GM12878 (cell line): ENCODE data around the gene NSA2.

Experiments used
- BACH1 ChIP-seq: fragments of 450-650 bp; IDR thresholded peaks from 2 replicates; pipeline ENCODE4 v1.6.1; 2017; ENCODE audit warnings: mild to moderate bottlenecking, borderline replicate concordance
- CHD2 ChIP-seq: IDR thresholded peaks from 2 replicates; pipeline ENCODE4 v1.6.1; 2011; ENCODE audit warnings: low read depth, low read length, improper control_type of control experiment, borderline replicate concordance
- JUNB ChIP-seq: IDR thresholded peaks from 2 replicates; pipeline ENCODE4 v1.6.1; 2016; ENCODE audit warnings: antibody characterized with exemption, mild to moderate bottlenecking
- POLR2A ChIP-seq: IDR thresholded peaks from 2 replicates; pipeline ENCODE4 v1.6.1; 2011; ENCODE audit warnings: low read depth, mild to moderate bottlenecking, low read length
- POLR2AphosphoS5 ChIP-seq: IDR thresholded peaks from 2 replicates; pipeline ENCODE4 v1.6.1; 2011; ENCODE audit warnings: mild to moderate bottlenecking, low read length, inconsistent platforms
- RAD21 ChIP-seq: IDR thresholded peaks from 2 replicates; pipeline ENCODE4 v1.6.1; 2011; ENCODE audit warnings: mild to moderate bottlenecking, low read depth, low read length, moderate library complexity; ENCODE audit not compliant: insufficient read depth
- SP1 ChIP-seq: IDR thresholded peaks from one replicate; pipeline ENCODE4 v1.6.1; 2011; ENCODE audit warnings: low read depth, low read length
- SREBF2 ChIP-seq: IDR thresholded peaks from 2 replicates; pipeline ENCODE4 v1.6.1; 2012; ENCODE audit warnings: mild to moderate bottlenecking, low read length
- TCF7 ChIP-seq: IDR thresholded peaks from 2 replicates; pipeline ENCODE4 v1.6.1; 2014; ENCODE audit warnings: antibody characterized with exemption, borderline replicate concordance
- TF ChIP-seq, protein P1 (sequence below), 3 experiments: IDR thresholded peaks in 2 of 3; conservative IDR thresholded peaks in 1 of 3; 2 replicates each; pipeline ENCODE4 v1.5.1; 2011; ENCODE audit warnings: low read depth in 3 of 3, low read length in 3 of 3, mild to moderate bottlenecking in 3 of 3, control low read depth in 2 of 3, moderate library complexity in 2 of 3, inconsistent platforms in 1 of 3, mixed read lengths in 1 of 3; ENCODE audit not compliant: control insufficient read depth in 2 of 3, insufficient read depth in 1 of 3; ENCODE audit errors: extremely low read depth in 1 of 3
- TF ChIP-seq, protein P2 (sequence below): IDR thresholded peaks from 2 replicates; pipeline ENCODE4 v1.6.1; 2012; ENCODE audit warnings: low read depth, low read length, improper control_type of control experiment

- TF ChIP-seq JUNB (no peak), RAD21 (no peak), POLR2AphosphoS5 (no peak), POLR2A (no peak), CHD2 (no peak), BACH1 (no peak), SP1 (no peak), TCF7 (no peak), SREBF2 (no peak)
- TF ChIP-seq, protein P1, sequence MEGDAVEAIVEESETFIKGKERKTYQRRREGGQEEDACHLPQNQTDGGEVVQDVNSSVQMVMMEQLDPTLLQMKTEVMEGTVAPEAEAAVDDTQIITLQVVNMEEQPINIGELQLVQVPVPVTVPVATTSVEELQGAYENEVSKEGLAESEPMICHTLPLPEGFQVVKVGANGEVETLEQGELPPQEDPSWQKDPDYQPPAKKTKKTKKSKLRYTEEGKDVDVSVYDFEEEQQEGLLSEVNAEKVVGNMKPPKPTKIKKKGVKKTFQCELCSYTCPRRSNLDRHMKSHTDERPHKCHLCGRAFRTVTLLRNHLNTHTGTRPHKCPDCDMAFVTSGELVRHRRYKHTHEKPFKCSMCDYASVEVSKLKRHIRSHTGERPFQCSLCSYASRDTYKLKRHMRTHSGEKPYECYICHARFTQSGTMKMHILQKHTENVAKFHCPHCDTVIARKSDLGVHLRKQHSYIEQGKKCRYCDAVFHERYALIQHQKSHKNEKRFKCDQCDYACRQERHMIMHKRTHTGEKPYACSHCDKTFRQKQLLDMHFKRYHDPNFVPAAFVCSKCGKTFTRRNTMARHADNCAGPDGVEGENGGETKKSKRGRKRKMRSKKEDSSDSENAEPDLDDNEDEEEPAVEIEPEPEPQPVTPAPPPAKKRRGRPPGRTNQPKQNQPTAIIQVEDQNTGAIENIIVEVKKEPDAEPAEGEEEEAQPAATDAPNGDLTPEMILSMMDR (IDR thresholded peaks at IDR 0.05 in 2 of 3, conservative IDR thresholded peaks at IDR 0.05 in 1 of 3; ENCODE audit: control insufficient read depth in 2 of 3, extremely low read depth in 1 of 3, insufficient read depth in 1 of 3, low read depth in 3 of 3, low read length in 3 of 3) = no peak
- TF ChIP-seq, protein P2, sequence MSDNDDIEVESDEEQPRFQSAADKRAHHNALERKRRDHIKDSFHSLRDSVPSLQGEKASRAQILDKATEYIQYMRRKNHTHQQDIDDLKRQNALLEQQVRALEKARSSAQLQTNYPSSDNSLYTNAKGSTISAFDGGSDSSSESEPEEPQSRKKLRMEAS = no peak
Observed at GRCh38 chr5:74717596-74717995, 49.5 kb upstream of the NSA2 start.
